ENCODE data around the gene SCN2B.

SCN2B gene

GRCh38 chr11:118175993-118176777 is at the start of gene SCN2B:
Gene SCN2B (minus strand): TSS chr11:118176639. CDS start chr11:118176431, 208 bp downstream.
- FAIRE-seq = no peak

- FAIRE-seq = no peak
These were observed 48.2 kb upstream of the SCN2B start, which contains the start of gene JAML for GRCh38 chr11:118224511-118225188. Gene JAML (minus strand): TSS chr11:118225011. CDS start chr11:118214866, 10,145 bp downstream.

- FAIRE-seq = no peak
These were observed 47.6 kb upstream of the SCN2B start for GRCh38 chr11:118223992-118224391.

GRCh38 chr11:118223570-118223969 is 47.1 kb upstream of the SCN2B start:
- no peak for FAIRE-seq

GRCh38 chr11:118222437-118222836 is 46.0 kb upstream of the SCN2B start:
- no peak for FAIRE-seq

GRCh38 chr11:118221419-118221818 is 45.0 kb upstream of the SCN2B start:
- no peak for FAIRE-seq

- no peak for FAIRE-seq
These were observed 43.3 kb upstream of the SCN2B start for GRCh38 chr11:118219732-118220131.

- no peak for FAIRE-seq
These were observed 42.8 kb upstream of the SCN2B start for GRCh38 chr11:118219244-118219643.

- no peak for FAIRE-seq
These were observed 41.1 kb upstream of the SCN2B start for GRCh38 chr11:118217575-118217974.

- FAIRE-seq = no peak
These were observed 40.4 kb upstream of the SCN2B start for GRCh38 chr11:118216621-118217481.

- FAIRE-seq = no peak
These were observed 39.3 kb upstream of the SCN2B start for GRCh38 chr11:118215765-118216164.

- FAIRE-seq = no peak
These were observed 38.8 kb upstream of the SCN2B start for GRCh38 chr11:118215262-118215661.

GRCh38 chr11:118214210-118214914 is 37.9 kb upstream of the SCN2B start:
- no peak for FAIRE-seq

GRCh38 chr11:118213781-118214180 is 37.3 kb upstream of the SCN2B start:
- FAIRE-seq = no peak

- FAIRE-seq = no peak
These were observed 36.8 kb upstream of the SCN2B start for GRCh38 chr11:118213201-118213600.

- no peak for FAIRE-seq
These were observed 36.3 kb upstream of the SCN2B start for GRCh38 chr11:118212781-118213191.

- no peak for FAIRE-seq
These were observed 35.8 kb upstream of the SCN2B start for GRCh38 chr11:118212131-118212725.

GRCh38 chr11:118211006-118211405 is 34.6 kb upstream of the SCN2B start:
- FAIRE-seq = no peak

- FAIRE-seq = no peak
These were observed 33.9 kb upstream of the SCN2B start for GRCh38 chr11:118210323-118210722.

GRCh38 chr11:118209033-118209432 is 32.6 kb upstream of the SCN2B start:
- no peak for FAIRE-seq

- FAIRE-seq = no peak
These were observed 30.6 kb upstream of the SCN2B start for GRCh38 chr11:118207079-118207478.

GRCh38 chr11:118206391-118207031 is 30.1 kb upstream of the SCN2B start:
- FAIRE-seq = no peak
